Fibroblast of the aortic adventitia (primary cell): Measurements from ENCODE around the gene COPB2. TPM values are rescaled to one million over a fixed set of nuclear protein-coding genes. Genes with fewer than 3 reads are reported as not detected.

Experiments
- DNase-seq: peaks from one replicate; pipeline ENCODE4 v3.0.0-alpha.2; 2010; ENCODE audit warnings: low read depth
- H3K4me3 ChIP-seq: 2 replicates; pipeline ENCODE4 v1.5.1; 2011; ENCODE audit warnings: low read depth, mild to moderate bottlenecking, control low read depth, low read length, moderate library complexity
- total RNA-seq: library from RNA; depleted of rRNA; stranded (reverse); fragments of >200 nt; gene quantifications from 2 replicates; pipeline ENCODE4 v1.2.3, GENCODE V29; 2012; ENCODE audit warnings: low replicate concordance
- TF ChIP-seq, protein P1 (sequence below): IDR thresholded peaks from 2 replicates; pipeline ENCODE4 v1.5.1; 2011; ENCODE audit warnings: mild to moderate bottlenecking, low read length, control low read depth, inconsistent platforms; ENCODE audit not compliant: insufficient read depth

The COPB2 gene
- total RNA-seq, 1 donor: 173 TPM

DNA sequence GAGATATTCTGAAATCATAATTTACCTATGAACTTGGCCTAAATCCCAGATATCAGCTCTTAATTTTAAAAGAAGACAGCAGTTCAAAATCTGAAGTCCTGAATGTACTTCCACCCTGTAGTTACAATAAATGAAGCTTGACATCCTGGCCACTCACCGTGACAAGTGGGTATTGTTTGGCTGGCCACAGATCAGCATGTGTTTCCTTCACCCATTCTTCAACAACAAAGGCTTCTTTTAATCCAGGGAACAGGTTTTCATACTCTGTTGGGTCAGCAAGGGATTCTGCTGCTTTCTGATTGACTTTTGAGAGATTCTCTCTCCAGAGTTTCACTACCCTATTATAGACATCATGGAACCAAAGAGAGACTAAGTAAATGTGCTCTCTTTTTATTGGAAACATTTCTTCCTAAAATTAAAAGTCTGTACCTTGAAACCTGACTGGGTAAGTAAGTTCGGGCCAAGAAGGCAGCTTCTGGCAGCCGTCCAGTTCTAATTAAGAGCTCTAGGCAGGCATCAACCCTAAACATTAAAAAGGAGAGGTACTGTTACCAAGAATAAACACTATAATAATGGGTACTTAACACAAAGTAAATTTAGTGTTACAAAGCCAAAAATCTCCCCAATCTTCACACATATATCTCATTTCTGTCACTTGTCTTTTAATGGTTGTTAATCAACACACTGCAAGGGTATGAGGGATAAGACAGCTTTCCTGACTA is 30.4 kb downstream of the COPB2 start:
- H3K4me3 ChIP-seq: no peak overlapping the region
- TF ChIP-seq, protein P1, sequence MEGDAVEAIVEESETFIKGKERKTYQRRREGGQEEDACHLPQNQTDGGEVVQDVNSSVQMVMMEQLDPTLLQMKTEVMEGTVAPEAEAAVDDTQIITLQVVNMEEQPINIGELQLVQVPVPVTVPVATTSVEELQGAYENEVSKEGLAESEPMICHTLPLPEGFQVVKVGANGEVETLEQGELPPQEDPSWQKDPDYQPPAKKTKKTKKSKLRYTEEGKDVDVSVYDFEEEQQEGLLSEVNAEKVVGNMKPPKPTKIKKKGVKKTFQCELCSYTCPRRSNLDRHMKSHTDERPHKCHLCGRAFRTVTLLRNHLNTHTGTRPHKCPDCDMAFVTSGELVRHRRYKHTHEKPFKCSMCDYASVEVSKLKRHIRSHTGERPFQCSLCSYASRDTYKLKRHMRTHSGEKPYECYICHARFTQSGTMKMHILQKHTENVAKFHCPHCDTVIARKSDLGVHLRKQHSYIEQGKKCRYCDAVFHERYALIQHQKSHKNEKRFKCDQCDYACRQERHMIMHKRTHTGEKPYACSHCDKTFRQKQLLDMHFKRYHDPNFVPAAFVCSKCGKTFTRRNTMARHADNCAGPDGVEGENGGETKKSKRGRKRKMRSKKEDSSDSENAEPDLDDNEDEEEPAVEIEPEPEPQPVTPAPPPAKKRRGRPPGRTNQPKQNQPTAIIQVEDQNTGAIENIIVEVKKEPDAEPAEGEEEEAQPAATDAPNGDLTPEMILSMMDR: no peak

GRCh38 chr3:139357899-139358298 is 31.5 kb downstream of the COPB2 start:
- no peak overlapping the region for H3K4me3 ChIP-seq
- TF ChIP-seq, protein P1: no peak
- DNase-seq: no peak

More for the DNA sequence above, 30.4 kb downstream of the COPB2 start:
- DNase-seq: no peak

DNA sequence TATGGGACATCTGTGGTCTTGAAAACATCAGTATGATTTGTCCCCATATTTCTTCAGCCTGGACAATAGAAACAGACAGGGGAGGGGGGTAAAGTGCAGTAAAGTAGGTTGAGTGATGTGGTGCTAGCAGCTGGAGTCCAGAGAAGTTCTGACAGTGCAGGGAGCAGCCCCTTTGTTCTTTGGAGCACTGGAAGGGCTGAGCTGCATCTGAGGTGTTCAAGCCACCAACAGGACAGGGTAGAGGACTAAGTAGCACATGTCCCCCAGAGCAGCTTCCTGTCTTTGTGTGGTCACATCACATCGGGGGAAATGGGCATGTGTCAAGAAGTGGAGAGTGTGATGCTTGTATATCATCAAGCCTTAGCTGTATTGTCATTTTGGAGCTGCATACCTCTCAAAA is 33.6 kb downstream of the COPB2 start:
- H3K4me3 ChIP-seq: no peak overlapping the region
- TF ChIP-seq, protein P1: no peak

DNA sequence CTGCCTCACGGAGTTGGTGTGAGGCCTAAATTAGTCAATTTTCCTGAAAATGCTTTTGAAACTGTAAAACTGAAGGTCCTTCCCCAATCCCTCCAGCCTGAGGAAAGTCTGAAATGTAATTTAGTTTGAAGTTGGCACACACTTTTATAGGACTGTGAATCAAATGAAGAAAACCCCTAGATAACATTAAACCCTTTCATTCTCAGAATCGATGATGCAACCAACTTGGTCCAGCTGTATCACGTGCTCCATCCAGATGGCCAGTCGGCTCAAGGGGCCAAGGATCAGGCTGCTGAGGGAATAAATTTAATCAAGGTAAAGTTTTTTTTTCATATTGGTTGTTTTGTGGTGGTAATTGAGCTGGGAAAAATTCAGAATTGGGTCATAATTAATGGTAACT is 34.0 kb downstream of the COPB2 start:
- peak; percentile 57 for DNase-seq

More for the DNA sequence above, 33.6 kb downstream of the COPB2 start:
- DNase-seq: no peak

GRCh38 chr3:139354661-139355060 is 34.8 kb downstream of the COPB2 start:
- no peak for DNase-seq
- TF ChIP-seq, protein P1: no peak
- no peak overlapping the region for H3K4me3 ChIP-seq

More for the DNA sequence above, 34.0 kb downstream of the COPB2 start:
- TF ChIP-seq, protein P1: no peak
- H3K4me3 ChIP-seq: no peak overlapping the region

DNA sequence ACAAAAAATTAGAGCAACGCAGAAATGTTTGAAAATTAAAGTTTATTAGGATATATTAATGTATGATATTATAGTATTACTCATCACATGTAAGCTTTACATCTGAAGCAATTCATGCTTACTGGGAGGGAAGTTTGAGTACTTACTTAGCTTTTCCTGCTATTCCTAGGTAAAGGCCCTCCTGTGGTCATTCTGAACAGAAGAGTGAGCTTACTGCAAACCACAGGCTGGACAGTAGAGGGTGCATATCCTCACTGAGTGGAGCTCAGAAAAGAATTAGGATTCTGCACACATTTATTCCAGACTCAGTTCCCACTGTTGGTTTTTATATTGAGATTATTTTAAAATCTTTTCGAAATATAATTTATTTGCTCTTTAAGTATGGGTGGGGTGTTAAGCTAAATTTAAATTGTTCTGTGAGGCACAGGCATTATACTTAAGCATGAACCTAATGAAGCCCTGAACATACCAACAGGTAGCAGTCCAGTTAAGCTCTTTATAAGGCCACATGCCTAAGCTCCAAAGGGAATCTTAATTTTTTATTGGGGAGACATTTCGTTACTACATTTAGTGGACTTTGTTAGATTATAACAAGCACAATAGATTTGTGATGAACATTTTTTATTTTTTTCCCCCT is 35.4 kb downstream of the COPB2 start:
- no peak overlapping the region for H3K4me3 ChIP-seq
- peak; percentile 67 for DNase-seq
- TF ChIP-seq, protein P1: peak; percentile 90
